Psoas muscle (tissue), 8 donors: ENCODE data around the gene SF3B3. TPM values are rescaled to one million over a fixed set of nuclear protein-coding genes. Genes with fewer than 3 reads are reported as not detected.

Experiments
- ATAC-seq, 4 donors: fragments of 200-7000 bp; cut with Tn5 transposase; one replicate each; pipeline ENCODE4 v1.9.1; 2020; ENCODE audit warnings: moderate library complexity in 3 of 4, mild to moderate bottlenecking in 2 of 4
- DNase-seq, 2 donors: peaks; one replicate each; pipeline ENCODE4 v3.0.0-alpha.2; 2020
- H3K27ac ChIP-seq: fragments of 200-600 bp; one replicate; pipeline ENCODE4 v1.8.0; 2022
- H3K27me3 ChIP-seq, 3 donors: fragments of 200-600 bp in 1 of 3; one replicate each; pipeline versions ENCODE4 v1.6.1 to v1.8.0; 2013 to 2022; ENCODE audit warnings: low read length in 2 of 3, mild to moderate bottlenecking in 2 of 3, moderate library complexity in 1 of 3; ENCODE audit not compliant: insufficient read depth in 3 of 3
- H3K36me3 ChIP-seq, 2 donors: fragments of 200-600 bp in 1 of 2; one replicate each; pipeline versions ENCODE4 v1.6.1 to v1.8.0; 2013 to 2022; ENCODE audit warnings: low read depth in 1 of 2, mild to moderate bottlenecking in 1 of 2, moderate library complexity in 1 of 2; ENCODE audit not compliant: insufficient read depth in 1 of 2
- H3K4me1 ChIP-seq: fragments of 200-600 bp; one replicate; pipeline ENCODE4 v1.8.0; 2022
- H3K4me3 ChIP-seq: fragments of 200-600 bp; one replicate; pipeline ENCODE4 v1.8.0; 2022; ENCODE audit warnings: mild to moderate bottlenecking
- H3K9me3 ChIP-seq: fragments of 200-600 bp; one replicate; pipeline ENCODE4 v1.8.0; 2022
- CTCF ChIP-seq: fragments of 200-600 bp; IDR thresholded peaks from one replicate; pipeline ENCODE4 v1.8.0; 2022; ENCODE audit warnings: antibody characterized with exemption
- WGBS, 3 donors: extraction: QIAGEN DNeasy Blood & Tissue Kit; methylation state at CpG; one replicate each; pipeline versions ENCODE4 v1.1.6 to v1.1.7; 2013; 5-methylcytosine and 5-hydroxymethylcytosine counted together
- intact Hi-C, 2 donors: fragments of 100-400 bp; cut with DNase I; formaldehyde crosslinking; loops; one replicate each; pipeline versions ENCODE4 v1.11.0 to v1.14.2; 2022
- polyA plus RNA-seq, 3 donors: library from polyadenylated mRNA; stranded (reverse); fragments of 200-250 nt; gene quantifications; one replicate each; pipeline ENCODE4 v1.2.3, GENCODE V29; 2013
- total RNA-seq, 4 donors: library from RNA; stranded (reverse); fragmentation: NEBNext Ultra II Directional in 2 of 4; extraction: Animal tissue kit (Norgen Biotek cat#: 25700) in 2 of 4; gene quantifications; one replicate each; pipeline versions ENCODE4 v1.2.1 to v1.2.4, GENCODE V29; 2021 to 2023
- donor health status: healthy with polysubstance abuse.
- donor health status: DM: no; HTN: no; CAD: no; lungs with moderate emphysema.
- donor health status: Bipolar disorder and iron deficiency.
- donor health status: healthy.
- donor health status: DM: yes; HTN: yes; CAD: no.
- donor health status: DM: no; HTN: no; CAD: no.
- donor health status: DM: no; HTN: no; CAD: no.
- donor health status: DM: yes; HTN: yes; CAD: no.

The SF3B3 gene
- total and polyA plus RNA-seq, 7 donors = 50.0 to 178 (median 145) TPM

GRCh38 chr16:70579248-70579647 is 55.6 kb downstream of the SF3B3 start:
- intact Hi-C loops = loop anchor here in 1 of 2 donors (2.0 kb wide), 1 partner anchor 66 kb away; no protein-coding TSS in a partner anchor
- Histone ChIP-seq H3K36me3 (peaks cover 0 to 7% of the 10 kb centered on the region in 2 donors), H3K27ac (no peak overlapping the region), H3K27me3 (no peaks in the 10 kb centered on the region), H3K4me3 (no peak overlapping the region), H3K9me3 (no peaks in the 10 kb centered on the region), H3K4me1 (peaks cover 24% of the 10 kb centered on the region)
- no peak for ATAC-seq
- DNase-seq = no peak
- WGBS, 3 donors = 78 to 81% (median 80%) methylated on average over 5 of the region's 5 CpGs
- TF ChIP-seq CTCF = no peak

GRCh38 chr16:70579648-70580630 is 56.3 kb downstream of the SF3B3 start:
- H3K9me3 ChIP-seq = no peaks in the 10 kb centered on the region
- H3K27ac ChIP-seq = no peak overlapping the region
- H3K27me3 ChIP-seq = no peaks in the 10 kb centered on the region
- peaks cover 0 to 3% of the 10 kb centered on the region in 2 donors for H3K36me3 ChIP-seq
- intact Hi-C loops = loop anchor here in 1 of 2 donors (2.0 kb wide), 1 partner anchor 65 kb away; no protein-coding TSS in a partner anchor
- DNase-seq (peak; percentile 41 to 78), ATAC-seq (peak in 2 of 4 donors; percentile 25 to 31)
- H3K4me1 ChIP-seq = peaks cover 18% of the 10 kb centered on the region
- H3K4me3 ChIP-seq = peak overlapping the region; percentile 28
- 56 to 66% (median 61%) methylated on average over 21 of the region's 21 CpGs for WGBS, 3 donors
- no peak for TF ChIP-seq CTCF

- Histone ChIP-seq H3K9me3 (no peaks in the 10 kb centered on the region), H3K4me1 (peaks cover under 1% of the 10 kb centered on the region), H3K4me3 (no peak overlapping the region), H3K27me3 (no peaks in the 10 kb centered on the region), H3K36me3 (no peaks in the 10 kb centered on the region), H3K27ac (no peak overlapping the region)
- TF ChIP-seq CTCF = no peak
- intact Hi-C loops = no loop called here
- 79 to 86% (median 83%) methylated on average over 11 of the region's 11 CpGs for WGBS, 3 donors
- DNase-seq (no peak), ATAC-seq (no peak)
These were observed 58.8 kb downstream of the SF3B3 start for GRCh38 chr16:70582280-70582978.

- WGBS, 3 donors = 92 to 96% (median 92%) methylated on average over 9 of the region's 9 CpGs
- H3K4me1 ChIP-seq = no peaks in the 10 kb centered on the region
- DNase-seq = no peak
- no peaks in the 10 kb centered on the region for H3K36me3 ChIP-seq
- H3K27ac ChIP-seq = no peak overlapping the region
- no peaks in the 10 kb centered on the region for H3K9me3 ChIP-seq
- intact Hi-C loops = no loop called here
- TF ChIP-seq CTCF = no peak
- no peak overlapping the region for H3K4me3 ChIP-seq
- H3K27me3 ChIP-seq = no peaks in the 10 kb centered on the region
- ATAC-seq = no peak
These were observed 63.1 kb downstream of the SF3B3 start for GRCh38 chr16:70586731-70587130.
